ENCODE results near the gene PIK3R3. TPM values are rescaled to one million over a fixed set of nuclear protein-coding genes. Genes with fewer than 3 reads are reported as not detected.

PIK3R3 gene
- total RNA-seq, 1 experiment from 2014 or later: 17.4 TPM

GRCh38 chr1:46044116-46044515, 88.3 kb downstream of the PIK3R3 start:
- TF ChIP-seq CTCF (IDR thresholded peaks at IDR 0.05; ENCODE audit: unreplicated experiment): no peak
- Mint-ChIP-seq H3K27me3 (ENCODE audit: unreplicated experiment) (no peaks in the 10 kb centered on the region), H3K9me3 (ENCODE audit: low read depth, unreplicated experiment) (no peaks in the 10 kb centered on the region), H3K27ac (ENCODE audit: unreplicated experiment) (no peak overlapping the region), H3K36me3 (ENCODE audit: insufficient read depth, unreplicated experiment) (peaks cover 3% of the 10 kb centered on the region), H3K4me3 (ENCODE audit: low read depth, unreplicated experiment) (no peak overlapping the region), H3K4me1 (ENCODE audit: low read depth, unreplicated experiment) (no peaks in the 10 kb centered on the region)
- DNase-seq: no peak
- intact Hi-C loops (cut with micrococcal nuclease; ENCODE audit: unreplicated experiment): no loop called here
- no TSS peak for BruUV-seq (replicated peaks)
- CTCF ChIA-PET: no interaction called here

GRCh38 chr1:46043458-46044017, 88.9 kb downstream of the PIK3R3 start:
- Mint-ChIP-seq H3K9me3 (ENCODE audit: low read depth, unreplicated experiment) (no peaks in the 10 kb centered on the region), H3K27ac (ENCODE audit: unreplicated experiment) (no peak overlapping the region), H3K4me1 (ENCODE audit: low read depth, unreplicated experiment) (no peaks in the 10 kb centered on the region), H3K27me3 (ENCODE audit: unreplicated experiment) (no peaks in the 10 kb centered on the region), H3K4me3 (ENCODE audit: low read depth, unreplicated experiment) (no peak overlapping the region), H3K36me3 (ENCODE audit: insufficient read depth, unreplicated experiment) (peaks cover 3% of the 10 kb centered on the region)
- CTCF ChIA-PET: no interaction called here
- intact Hi-C loops (cut with micrococcal nuclease; ENCODE audit: unreplicated experiment): no loop called here
- BruUV-seq (replicated peaks): no TSS peak
- DNase-seq: no peak
- no peak for TF ChIP-seq CTCF (IDR thresholded peaks at IDR 0.05; ENCODE audit: unreplicated experiment)

DNA sequence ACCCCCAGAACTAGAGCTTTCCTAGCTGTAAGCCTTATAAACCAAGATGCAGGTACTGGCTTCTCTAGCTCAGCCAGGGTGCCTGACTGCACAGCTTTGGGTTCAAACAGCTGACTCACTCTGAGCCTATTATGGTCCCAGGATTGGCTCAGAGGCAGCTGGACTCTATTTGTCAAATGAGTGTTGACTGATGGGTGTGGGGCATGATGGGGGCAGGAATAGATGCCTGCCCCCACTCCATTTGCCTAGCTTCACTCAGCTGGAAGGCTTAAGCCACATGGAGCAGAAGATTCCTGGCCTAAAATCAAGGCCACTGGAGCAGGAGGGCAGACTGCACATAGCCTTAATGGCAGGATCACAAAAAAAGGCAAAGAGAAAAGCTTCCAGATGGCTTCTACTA, 90.5 kb downstream of the PIK3R3 start:
- Mint-ChIP-seq H3K4me3 (ENCODE audit: low read depth, unreplicated experiment) (no peak overlapping the region), H3K27ac (ENCODE audit: unreplicated experiment) (no peak overlapping the region), H3K4me1 (ENCODE audit: low read depth, unreplicated experiment) (no peaks in the 10 kb centered on the region), H3K27me3 (ENCODE audit: unreplicated experiment) (no peaks in the 10 kb centered on the region), H3K36me3 (ENCODE audit: insufficient read depth, unreplicated experiment) (no peaks in the 10 kb centered on the region), H3K9me3 (ENCODE audit: low read depth, unreplicated experiment) (no peaks in the 10 kb centered on the region)
- intact Hi-C loops (cut with micrococcal nuclease; ENCODE audit: unreplicated experiment): no loop called here
- DNase-seq: no peak
- TF ChIP-seq CTCF (IDR thresholded peaks at IDR 0.05; ENCODE audit: unreplicated experiment): no peak
- CTCF ChIA-PET: no interaction called here
- no TSS peak for BruUV-seq (replicated peaks)

DNA sequence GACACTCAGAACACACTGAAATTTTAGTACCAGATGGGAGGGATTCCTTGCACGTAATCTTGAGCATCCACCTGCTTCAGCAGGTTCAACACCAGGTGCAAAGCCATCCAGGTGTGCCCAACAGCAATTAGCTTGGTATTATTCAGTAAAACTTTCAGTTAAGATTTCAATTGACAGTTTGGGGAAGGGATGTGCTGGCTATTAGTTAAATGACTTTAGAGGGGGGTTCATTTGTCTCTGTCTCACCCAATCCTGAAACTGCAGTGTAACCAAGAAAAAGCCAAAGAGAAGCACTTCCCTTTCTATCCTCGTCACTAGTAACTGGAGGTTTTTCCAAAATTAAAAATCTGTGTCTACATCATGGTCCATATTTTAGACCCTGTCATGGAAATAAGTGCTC, 90.9 kb downstream of the PIK3R3 start:
- H3K27me3 Mint-ChIP-seq (ENCODE audit: unreplicated experiment): no peaks in the 10 kb centered on the region

More for the DNA sequence above, 90.9 kb downstream of the PIK3R3 start:
- H3K4me3 Mint-ChIP-seq (ENCODE audit: low read depth, unreplicated experiment): no peak overlapping the region
- no TSS peak for BruUV-seq (replicated peaks)
- intact Hi-C loops (cut with micrococcal nuclease; ENCODE audit: unreplicated experiment): no loop called here
- no peak for DNase-seq
- TF ChIP-seq CTCF (IDR thresholded peaks at IDR 0.05; ENCODE audit: unreplicated experiment): no peak
- CTCF ChIA-PET: no interaction called here
- no peaks in the 10 kb centered on the region for H3K36me3 Mint-ChIP-seq (ENCODE audit: insufficient read depth, unreplicated experiment)
- H3K9me3 Mint-ChIP-seq (ENCODE audit: low read depth, unreplicated experiment): no peaks in the 10 kb centered on the region
- no peaks in the 10 kb centered on the region for H3K4me1 Mint-ChIP-seq (ENCODE audit: low read depth, unreplicated experiment)
- H3K27ac Mint-ChIP-seq (ENCODE audit: unreplicated experiment): no peak overlapping the region

Measured in Calu3 (cell line).